ENCODE results near the gene EIF4G3. TPM values are rescaled to one million over a fixed set of nuclear protein-coding genes. Genes with fewer than 3 reads are reported as not detected.

The EIF4G3 gene
- total and polyA plus RNA-seq, 9 of the 15 experiments (the other 6 are each of a cell fraction or from before 2014, with no cell fraction given): 6.7 to 40.5 (median 32.1) TPM

DNA sequence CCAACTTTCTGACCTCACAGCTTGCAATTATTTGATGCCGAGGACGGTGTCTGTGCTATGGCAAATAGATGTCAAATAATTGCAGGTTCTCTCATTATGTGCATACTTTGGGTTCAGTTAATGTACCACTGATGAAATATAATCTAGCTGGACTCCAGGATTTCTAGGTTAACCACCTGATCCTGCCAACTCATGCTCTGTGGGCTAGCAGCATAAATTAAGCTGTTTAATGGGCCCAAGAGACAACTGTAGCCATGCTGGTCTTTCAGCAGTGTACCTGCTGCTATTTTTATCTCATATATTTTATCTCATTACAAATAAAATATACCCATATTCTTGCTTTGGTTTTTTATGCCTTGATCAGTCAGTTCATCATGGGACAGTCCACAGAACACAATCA, 346.3 kb downstream of the EIF4G3 start:
- intact Hi-C loops (cut with micrococcal nuclease) (no loop called here), in situ Hi-C loops (cut with MboI) (no loop called here)
- TF ChIP-seq JUNB (CRISPR knock-in tag; conservative IDR thresholded peaks at IDR 0.05) (no peak), SMC3 (conservative IDR thresholded peaks at IDR 0.05; ENCODE audit: insufficient read depth, low read depth, low read length) (no peak), MCM2 (IDR thresholded peaks at IDR 0.05; ENCODE audit: low read depth) (no peak), CXXC5 (CRISPR knock-in tag; IDR thresholded peaks at IDR 0.05) (no peak), BRF1 (IDR thresholded peaks at IDR 0.05; ENCODE audit: borderline replicate concordance, extremely low read depth, insufficient read length) (no peak), JUND (IDR thresholded peaks at IDR 0.05; ENCODE audit: borderline replicate concordance, low read depth, low read length) (no peak), JUND (tag; IDR thresholded peaks at IDR 0.05; ENCODE audit: borderline replicate concordance, low read depth, low read length) (no peak), ARID1B (IDR thresholded peaks at IDR 0.05) (no peak), CREBBP (IDR thresholded peaks at IDR 0.05; ENCODE audit: low read depth, low read length) (no peak), IFI16 (CRISPR knock-in tag; IDR thresholded peaks at IDR 0.05) (no peak), GATAD2A (IDR thresholded peaks at IDR 0.05) (no peak), BACH1 (tag; IDR thresholded peaks at IDR 0.05) (no peak), CBX3 (IDR thresholded peaks at IDR 0.05; ENCODE audit: borderline replicate concordance in 1 of 2, low read length in 2 of 2) (no peak), MXI1 (IDR thresholded peaks at IDR 0.05; ENCODE audit: low read depth, low read length) (no peak), FIP1L1 (IDR thresholded peaks at IDR 0.05; ENCODE audit: low read depth, low read length, poor library complexity, severe bottlenecking) (no peak), ZNF212 (CRISPR knock-in tag; IDR thresholded peaks at IDR 0.05) (no peak)
- TF ChIP-seq, protein P1, sequence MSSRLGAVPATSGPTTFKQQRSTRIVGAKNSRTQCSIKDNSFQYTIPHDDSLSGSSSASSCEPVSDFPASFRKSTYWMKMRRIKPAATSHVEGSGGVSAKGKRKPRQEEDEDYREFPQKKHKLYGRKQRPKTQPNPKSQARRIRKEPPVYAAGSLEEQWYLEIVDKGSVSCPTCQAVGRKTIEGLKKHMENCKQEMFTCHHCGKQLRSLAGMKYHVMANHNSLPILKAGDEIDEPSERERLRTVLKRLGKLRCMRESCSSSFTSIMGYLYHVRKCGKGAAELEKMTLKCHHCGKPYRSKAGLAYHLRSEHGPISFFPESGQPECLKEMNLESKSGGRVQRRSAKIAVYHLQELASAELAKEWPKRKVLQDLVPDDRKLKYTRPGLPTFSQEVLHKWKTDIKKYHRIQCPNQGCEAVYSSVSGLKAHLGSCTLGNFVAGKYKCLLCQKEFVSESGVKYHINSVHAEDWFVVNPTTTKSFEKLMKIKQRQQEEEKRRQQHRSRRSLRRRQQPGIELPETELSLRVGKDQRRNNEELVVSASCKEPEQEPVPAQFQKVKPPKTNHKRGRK (tag; IDR thresholded peaks at IDR 0.05): no peak
- Histone ChIP-seq H3K79me2 (ENCODE audit: control insufficient read depth, insufficient read depth, low read length) (no peaks in the 10 kb centered on the region), H4K20me1 (replicated peaks; ENCODE audit: control insufficient read depth, insufficient read depth, low read length) (no peaks in the 10 kb centered on the region), H3K4me2 (ENCODE audit: insufficient read depth, low read length) (no peak overlapping the region), H3K4me1 (replicated peaks in 1 of 2; ENCODE audit: control insufficient read depth in 2 of 2, insufficient read depth in 2 of 2, low read length in 2 of 2) (no peaks in the 10 kb centered on the region), H3K27ac (ENCODE audit: extremely low read depth, low read depth, low read length) (no peak overlapping the region), H3K9ac (ENCODE audit: insufficient read depth in 1 of 2, low read depth in 2 of 2, low read length in 2 of 2) (no peak overlapping the region), H3K36me3 (ENCODE audit: control insufficient read depth, insufficient read depth, low read length) (peaks cover 12% of the 10 kb centered on the region; the same call in 2 of the 3 replicates), H3K27me3 (ENCODE audit: control insufficient read depth in 2 of 2, insufficient read depth in 2 of 2, low read length in 2 of 2) (no peaks in the 10 kb centered on the region), H2AFZ (ENCODE audit: low read depth, low read length) (no peak overlapping the region), H3K9me3 (replicated peaks; ENCODE audit: control insufficient read depth, insufficient read depth, low read depth, low read length) (no peaks in the 10 kb centered on the region), H3K9me1 (ENCODE audit: control insufficient read depth, insufficient read depth, low read length) (no peaks in the 10 kb centered on the region), H3K4me3 (no peak overlapping the region)
- ChIA-PET POLR2A (interaction anchor here (0.7 to 1.8 kb wide), 7 partner anchors 8 to 618 kb away, joined by 3 to 5 read pairs (median 3); no protein-coding TSS in a partner anchor), CTCF (ENCODE audit: low intra/inter-chr PET ratio) (no interaction called here)
- ATAC-seq: no peak
- 91% methylated on average over 2 of the region's 2 CpGs for WGBS (ENCODE audit: insufficient coverage, low coverage, missing lambda C conversion rate)
- FAIRE-seq: no peak
- DNase-seq (ENCODE audit: extremely low read depth in 1 of 4, low spot score in 3 of 4): no peak
- BruUV-seq (replicated peaks): no TSS peak

Measured in K562 (cell line).